ENCODE results near the gene OR51B5.

The OR51B5 gene

DNA sequence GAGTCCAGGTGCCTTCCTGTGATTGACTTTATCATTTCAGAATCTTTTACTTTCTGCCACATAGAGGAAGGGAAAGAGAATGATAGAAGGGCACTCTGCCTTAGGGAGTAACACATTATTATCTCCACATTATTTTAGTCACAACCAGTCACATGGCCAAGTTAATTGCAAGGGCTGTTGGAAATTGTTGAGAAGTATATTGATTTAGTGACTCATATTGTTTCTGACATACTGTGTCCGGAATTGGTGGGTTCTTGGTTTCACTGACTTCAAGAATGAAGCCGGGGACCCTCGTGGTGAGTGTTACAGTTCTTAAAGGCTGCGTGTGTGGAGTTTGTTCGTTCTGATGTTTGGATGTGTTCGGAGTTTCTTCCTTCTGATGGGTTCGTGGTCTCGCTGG is 50.3 kb downstream of the OR51B5 start:
- TF ChIP-seq, protein P1, sequence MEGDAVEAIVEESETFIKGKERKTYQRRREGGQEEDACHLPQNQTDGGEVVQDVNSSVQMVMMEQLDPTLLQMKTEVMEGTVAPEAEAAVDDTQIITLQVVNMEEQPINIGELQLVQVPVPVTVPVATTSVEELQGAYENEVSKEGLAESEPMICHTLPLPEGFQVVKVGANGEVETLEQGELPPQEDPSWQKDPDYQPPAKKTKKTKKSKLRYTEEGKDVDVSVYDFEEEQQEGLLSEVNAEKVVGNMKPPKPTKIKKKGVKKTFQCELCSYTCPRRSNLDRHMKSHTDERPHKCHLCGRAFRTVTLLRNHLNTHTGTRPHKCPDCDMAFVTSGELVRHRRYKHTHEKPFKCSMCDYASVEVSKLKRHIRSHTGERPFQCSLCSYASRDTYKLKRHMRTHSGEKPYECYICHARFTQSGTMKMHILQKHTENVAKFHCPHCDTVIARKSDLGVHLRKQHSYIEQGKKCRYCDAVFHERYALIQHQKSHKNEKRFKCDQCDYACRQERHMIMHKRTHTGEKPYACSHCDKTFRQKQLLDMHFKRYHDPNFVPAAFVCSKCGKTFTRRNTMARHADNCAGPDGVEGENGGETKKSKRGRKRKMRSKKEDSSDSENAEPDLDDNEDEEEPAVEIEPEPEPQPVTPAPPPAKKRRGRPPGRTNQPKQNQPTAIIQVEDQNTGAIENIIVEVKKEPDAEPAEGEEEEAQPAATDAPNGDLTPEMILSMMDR (IDR thresholded peaks at IDR 0.05; ENCODE audit: control extremely low read depth, extremely low read depth, low read depth, missing control alignments) = no peak
- DNase-seq (ENCODE audit: extremely low spot score) = no peak
- POLR2A ChIA-PET = no interaction called here
- CTCF ChIA-PET = no interaction called here
